Prostate gland (tissue), 2 donors: Measurements from ENCODE around the gene AIP.

Experiments
- CTCF ChIP-seq, 4 experiments: fragments of 200-600 bp in 2 of 4; fragments of 450-650 bp in 2 of 4; sonication (generic) in 2 of 4; IDR thresholded peaks; 1 replicate in 3 of 4; 2 replicates in 1 of 4; pipeline ENCODE4 v1.5.1; 2016 to 2019; ENCODE audit warnings: antibody characterized with exemption in 4 of 4, mild to moderate bottlenecking in 2 of 4, moderate library complexity in 2 of 4
- POLR2A ChIP-seq: fragments of 450-650 bp; IDR thresholded peaks from one replicate; pipeline ENCODE4 v1.6.1; 2016; ENCODE audit warnings: antibody characterized with exemption, mild to moderate bottlenecking
- POLR2AphosphoS5 ChIP-seq: sonication (generic); formaldehyde crosslinking; IDR thresholded peaks from one replicate; pipeline ENCODE4 v1.6.1; 2017; ENCODE audit warnings: antibody characterized with exemption

- TF ChIP-seq CTCF (IDR thresholded peaks at IDR 0.05) (no peak), POLR2A (no peak), POLR2AphosphoS5 (no peak)
Observed at GRCh38 chr11:67520856-67521824, 38.3 kb downstream of the AIP start.
